HG02852 (cell line): ENCODE data around the gene SSBP3.

Experiments used
- ATAC-seq: cut with Tn5 transposase; IDR thresholded peaks from one replicate; pipeline ENCODE4 v1.9.1; 2021; ENCODE audit warnings: mild to moderate bottlenecking, moderate library complexity; ENCODE audit not compliant: unreplicated experiment

SSBP3 gene

DNA sequence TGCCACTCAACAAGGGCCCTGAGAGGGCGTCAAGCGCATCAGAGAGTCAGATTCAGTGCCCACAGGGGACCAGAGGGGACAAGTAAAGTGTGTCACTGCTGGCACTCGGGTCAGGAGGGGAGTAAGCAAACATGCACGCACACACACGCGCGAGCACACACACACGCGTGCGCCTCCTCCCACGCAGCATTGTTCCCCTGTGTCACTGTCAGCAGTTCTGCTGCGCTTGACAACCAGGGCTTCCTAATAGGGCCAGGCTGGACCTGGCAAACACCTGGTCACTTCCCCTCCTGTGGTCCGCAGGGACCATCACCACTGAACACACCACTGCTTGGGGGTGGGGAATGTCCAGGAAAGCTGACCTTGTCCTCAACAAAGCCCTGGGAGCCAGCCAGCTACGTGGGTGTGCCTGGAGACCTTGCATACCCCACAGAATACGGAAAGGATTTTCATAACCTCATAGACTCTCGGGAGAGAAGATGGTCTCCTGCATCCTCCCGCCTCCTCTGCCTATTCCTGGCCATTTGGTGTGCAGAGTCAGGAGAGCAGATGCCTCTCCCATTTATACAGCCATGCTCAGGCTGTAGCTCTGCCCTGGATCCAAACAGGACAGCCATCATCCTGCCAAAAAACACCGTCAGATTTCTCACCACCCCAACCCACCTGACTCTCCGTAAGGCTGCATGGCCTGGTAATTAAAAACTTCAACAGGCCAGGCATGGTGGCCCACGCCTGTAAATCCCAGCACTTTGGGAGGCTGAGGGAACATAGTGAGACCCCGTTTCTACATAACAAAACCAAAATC lies 73.2 kb downstream of the SSBP3 start:
- no peak for ATAC-seq

- ATAC-seq = no peak
Observed at GRCh38 chr1:54331843-54332463, 74.2 kb downstream of the SSBP3 start.

GRCh38 chr1:54331091-54331772 lies 75.0 kb downstream of the SSBP3 start:
- no peak for ATAC-seq

DNA sequence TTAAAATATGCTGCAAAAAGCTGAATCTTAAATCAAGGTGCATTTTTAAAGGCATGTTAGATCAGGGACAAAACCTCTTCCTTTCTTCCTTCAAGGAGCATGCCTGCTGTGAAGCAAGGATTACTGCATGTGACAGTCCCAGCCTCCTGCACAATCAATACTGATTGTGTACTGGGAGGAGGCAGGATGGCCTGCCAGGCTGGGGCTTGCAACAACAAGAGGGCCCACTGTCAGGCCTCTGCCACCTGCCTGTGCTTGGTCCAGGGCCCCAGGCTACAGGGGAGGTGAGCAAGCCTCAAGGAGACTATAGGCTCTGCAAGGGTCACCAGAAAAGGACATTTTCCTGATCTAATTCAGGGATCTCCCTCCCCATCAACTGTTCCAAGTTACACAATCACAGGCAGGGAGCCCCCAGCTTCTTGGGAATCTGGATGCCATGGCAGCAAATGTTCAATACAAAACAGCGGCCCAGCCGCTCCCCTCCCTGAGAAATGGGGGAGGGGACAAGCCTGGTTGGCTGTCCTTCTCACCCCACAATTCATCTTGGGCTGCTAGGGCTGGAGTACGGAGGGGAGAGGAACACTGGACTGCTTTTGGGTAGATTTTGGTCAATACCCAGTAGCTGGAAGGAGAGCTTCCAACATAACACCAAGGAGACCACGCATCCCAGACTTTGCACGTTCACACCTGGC lies 76.7 kb downstream of the SSBP3 start:
- ATAC-seq = no peak

DNA sequence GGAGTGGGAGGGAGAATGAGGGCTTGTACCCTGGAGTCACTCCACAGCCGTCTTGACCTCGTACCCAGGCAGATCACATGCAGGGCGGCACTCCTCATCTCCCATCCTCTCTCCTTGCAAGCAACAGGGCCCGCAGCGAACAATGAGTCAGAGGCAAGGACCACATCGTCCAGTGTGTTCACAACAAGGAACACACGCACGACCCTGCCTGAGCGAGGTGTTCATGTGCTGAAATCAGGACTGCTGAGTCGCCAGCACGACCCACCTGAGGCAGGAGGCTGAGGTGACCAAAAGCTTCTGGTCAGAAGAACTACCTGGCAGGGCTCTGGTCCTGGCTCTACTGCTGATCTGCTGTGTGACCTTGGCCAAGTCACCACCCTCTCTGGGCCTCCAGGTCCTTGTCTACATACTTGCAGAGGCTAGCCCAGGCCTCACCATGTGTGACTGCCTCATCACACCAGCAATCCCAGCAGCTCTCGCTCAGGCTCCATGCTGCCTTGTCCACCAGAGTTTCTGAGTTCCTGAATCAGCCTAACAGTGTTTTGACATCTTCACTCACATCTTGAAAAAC lies 78.0 kb downstream of the SSBP3 start:
- no peak for ATAC-seq

DNA sequence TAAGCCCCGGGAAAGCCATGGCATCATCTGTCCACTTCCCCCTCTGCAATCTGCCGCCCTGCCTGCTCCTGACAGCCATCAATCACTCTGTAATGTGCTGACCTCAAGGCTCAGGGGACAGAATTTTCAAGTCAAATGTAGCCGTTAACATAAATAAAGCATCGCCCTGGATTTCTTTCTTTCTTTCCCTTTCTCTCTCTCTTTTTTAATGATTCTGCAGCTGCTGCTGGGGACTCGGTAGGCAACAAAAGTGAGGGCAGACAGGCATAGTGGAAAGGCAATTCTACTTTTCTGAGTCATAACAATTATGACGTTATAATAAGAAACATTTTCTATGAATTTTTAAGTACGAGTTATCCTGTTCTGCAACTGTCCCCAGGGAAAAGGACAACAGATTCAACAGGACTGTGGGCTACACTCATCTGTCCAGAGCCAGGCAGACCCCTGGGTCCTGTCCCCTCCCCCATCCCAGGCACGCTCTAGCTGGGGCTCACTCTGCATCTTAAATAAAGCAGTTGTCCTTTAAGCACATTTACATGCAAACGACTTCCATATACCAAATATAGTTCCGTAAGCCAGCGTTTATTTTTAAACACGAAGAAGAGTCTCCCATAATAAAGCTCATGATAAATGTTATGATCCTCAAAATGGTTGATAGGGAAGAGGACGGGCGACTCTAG lies 78.7 kb downstream of the SSBP3 start:
- no peak for ATAC-seq

DNA sequence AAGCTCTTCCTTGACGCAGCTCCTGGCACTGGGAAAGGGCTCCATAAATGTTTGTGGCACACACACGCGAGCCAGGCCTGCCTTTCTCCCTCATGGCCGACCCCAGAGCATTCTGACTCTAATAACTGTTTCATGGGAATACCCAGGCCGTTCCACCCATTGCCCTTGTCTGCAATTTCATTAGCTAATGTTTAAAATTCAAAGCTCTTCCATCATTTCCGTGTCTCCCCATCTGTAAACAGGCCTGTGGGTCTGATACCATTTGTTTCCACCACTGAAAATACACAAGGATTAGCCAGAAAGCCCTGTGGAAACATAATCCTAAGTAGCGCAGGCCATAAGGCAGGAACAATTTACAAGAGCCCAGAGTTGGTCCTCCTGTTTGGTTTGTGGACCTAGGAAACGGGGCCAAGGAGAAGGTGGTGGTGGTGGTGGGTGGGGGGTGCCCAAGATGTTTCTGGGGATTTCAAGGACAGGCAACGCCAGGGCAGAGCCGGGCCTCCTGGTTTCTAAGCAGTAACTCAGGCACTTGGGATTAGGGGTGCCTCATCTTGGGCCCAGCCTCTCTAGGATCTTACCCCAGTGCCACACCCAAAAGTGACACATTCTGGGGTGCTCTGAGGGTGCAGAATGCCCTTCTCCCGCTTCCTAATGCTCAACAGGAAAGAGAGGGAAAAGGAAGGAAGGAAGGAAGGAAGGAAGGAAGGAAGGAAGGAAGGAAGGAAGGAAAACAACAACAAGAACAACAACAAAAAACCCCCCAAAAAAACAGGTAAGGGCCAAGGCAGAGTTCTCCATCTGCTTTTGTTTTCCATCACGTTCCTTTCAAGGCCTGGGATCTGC lies 79.4 kb downstream of the SSBP3 start:
- no peak for ATAC-seq

- ATAC-seq = no peak
Observed at GRCh38 chr1:54325703-54326461, 80.3 kb downstream of the SSBP3 start.

DNA sequence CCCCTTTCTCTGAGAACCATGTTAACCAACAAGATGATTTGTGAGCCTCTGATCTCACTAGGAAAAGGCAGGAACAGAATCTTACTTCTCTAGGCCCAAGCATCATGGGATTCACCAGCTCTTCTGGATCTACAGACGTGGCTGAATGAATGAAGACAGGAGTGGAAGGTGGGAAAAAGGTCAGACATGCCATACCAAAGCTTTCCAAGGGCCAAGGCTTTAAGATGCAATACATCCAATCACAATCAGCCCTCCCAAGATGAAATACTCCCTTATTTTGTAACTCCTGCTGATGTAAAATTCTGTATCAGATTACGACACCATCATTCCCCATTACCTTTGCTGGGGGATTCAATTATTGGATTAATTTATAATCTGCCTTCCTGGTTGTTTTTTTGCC lies 80.9 kb downstream of the SSBP3 start:
- no peak for ATAC-seq

- no peak for ATAC-seq
Observed at GRCh38 chr1:54324251-54325140, 81.7 kb downstream of the SSBP3 start.

DNA sequence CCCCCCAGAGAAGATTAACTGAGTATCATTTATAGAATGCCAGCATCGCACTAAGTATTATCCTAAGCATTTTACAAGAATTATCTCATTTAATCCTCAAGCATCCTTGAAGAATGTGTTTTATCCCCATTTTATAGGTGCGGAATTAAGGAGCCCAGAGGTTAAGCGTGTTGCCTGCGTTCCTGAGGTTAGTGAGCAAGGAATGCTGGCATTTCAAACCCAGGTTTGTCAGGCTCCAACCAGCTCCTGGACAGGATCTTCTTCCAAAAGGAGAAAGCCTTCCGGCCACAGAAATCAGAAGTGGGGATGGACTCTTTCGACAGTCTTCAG lies 82.3 kb downstream of the SSBP3 start:
- ATAC-seq = no peak

DNA sequence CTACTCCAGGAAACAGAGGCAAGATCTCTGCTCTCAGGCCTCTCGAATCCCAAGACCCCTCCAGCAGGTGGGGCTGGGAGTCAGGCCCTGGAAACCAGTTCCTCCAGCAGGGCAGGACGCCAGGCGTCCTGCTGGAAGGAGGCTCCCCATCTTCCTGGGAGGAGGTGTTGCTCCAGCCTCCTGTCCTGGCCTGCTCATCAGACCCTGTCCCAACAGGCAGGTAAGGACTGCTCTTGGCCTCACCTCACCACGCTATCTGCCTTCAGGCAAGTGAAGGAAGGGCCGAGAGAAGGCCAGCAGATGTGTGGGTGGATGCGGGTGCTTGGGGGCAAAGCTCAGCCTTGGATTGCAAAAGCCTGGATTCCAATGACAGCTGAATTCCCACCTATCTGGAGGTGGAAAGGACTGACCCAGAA lies 82.9 kb downstream of the SSBP3 start:
- no peak for ATAC-seq

DNA sequence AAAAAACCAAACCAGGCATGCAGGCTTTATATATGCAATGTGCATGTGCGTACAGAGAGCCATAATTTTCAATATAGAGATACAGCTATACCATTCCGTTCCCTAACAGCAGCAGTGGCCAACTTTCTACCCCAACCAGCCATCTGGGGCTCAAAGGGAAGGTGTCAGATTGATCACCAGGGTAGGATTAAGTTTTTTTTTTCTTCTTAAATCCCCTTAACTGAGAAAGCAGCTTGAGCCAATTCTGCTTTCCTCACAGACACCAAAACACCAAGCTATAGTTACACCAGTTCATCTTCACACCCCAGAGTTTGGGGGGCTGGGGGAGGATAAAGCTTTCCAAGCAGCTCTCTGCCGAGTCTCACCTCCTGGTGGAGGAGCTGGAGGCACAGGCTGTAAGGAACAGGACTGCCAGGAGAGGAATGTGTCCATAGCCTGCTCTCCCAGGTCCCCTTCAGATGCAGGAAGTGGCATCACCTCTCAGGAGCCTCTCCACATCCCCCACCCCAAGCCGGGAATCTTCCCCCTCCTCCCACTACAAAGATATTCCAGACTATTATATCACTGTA lies 87.9 kb downstream of the SSBP3 start:
- ATAC-seq = no peak

DNA sequence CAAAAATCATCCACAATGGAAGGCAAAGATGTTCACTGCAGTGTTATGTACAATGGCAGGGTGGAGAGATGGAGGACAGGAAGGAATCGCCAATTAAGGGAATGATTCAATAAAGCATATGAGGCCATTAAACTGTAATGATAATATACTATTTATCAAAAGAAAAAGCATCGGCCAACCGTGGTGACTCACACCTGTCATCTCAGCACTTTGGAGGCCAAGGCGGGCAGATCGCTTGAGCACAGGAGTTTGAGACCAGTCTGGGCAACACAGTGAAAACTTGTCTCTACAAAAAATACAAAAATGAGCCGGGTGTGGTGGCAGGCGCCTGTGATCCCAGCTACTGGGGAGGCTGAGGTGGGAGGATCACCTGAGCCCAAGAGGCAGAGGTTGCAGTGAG lies 89.1 kb downstream of the SSBP3 start:
- ATAC-seq = no peak

DNA sequence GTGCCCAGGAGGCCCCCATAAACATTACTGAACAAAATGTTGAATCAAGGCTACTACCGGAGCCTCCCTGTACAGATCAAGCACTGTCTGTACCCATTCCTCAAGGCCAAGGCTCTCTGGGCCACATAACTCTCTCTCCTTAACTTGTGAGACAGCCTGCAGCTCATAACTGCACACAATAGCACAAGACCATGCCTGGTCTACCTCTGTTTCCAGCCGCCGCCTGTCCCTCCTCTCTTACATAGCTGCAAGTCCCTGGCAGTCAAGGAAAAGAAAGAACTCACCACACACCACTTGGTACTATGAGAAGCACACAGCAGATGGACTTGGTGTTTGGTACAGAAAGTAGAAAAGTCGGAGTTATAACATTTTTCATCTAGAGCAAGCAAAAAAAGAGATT lies 91.1 kb downstream of the SSBP3 start:
- no peak for ATAC-seq

DNA sequence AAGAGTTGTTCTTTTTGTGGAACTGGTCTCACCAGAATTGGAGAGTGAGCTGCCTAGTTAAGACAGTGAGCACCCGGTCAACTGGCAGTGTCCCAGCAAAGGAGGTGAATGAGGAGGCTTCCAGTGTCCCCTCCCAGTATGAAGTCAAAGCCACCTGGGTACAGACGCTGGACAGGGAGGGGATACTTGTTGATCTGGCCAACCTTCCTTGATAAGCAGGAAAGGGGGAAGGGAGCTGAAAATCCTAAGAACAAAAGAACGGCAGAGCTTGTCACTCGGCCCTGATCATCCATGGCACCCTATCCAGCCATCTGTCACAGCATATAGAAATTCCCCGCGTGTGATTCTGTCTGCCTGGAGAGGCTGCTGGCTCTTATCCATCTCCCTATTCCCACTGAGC lies 91.5 kb downstream of the SSBP3 start:
- no peak for ATAC-seq

- ATAC-seq = no peak
Observed at GRCh38 chr1:54312796-54313316, 93.3 kb downstream of the SSBP3 start.

- ATAC-seq = no peak
Observed at GRCh38 chr1:54311506-54311905, 94.7 kb downstream of the SSBP3 start.
